ENCODE results near the gene REXO4. TPM values are rescaled to one million over a fixed set of nuclear protein-coding genes. Genes with fewer than 3 reads are reported as not detected.
"Not testable (repeated sequence)": the region's sequence is repeated elsewhere in the genome, so short reads cannot be mapped to it uniquely, and the experiment has no call there.

The REXO4 gene
- total and polyA plus RNA-seq, 5 donors from 2014 or later, result 9.8 to 19.4 (median 16.3) TPM

- Histone ChIP-seq H3K27me3 (ENCODE audit: control insufficient read depth, insufficient read depth, low read length) (no peaks in the 10 kb centered on the region), H3K27ac (ENCODE audit: insufficient read depth, low read length, poor library complexity, severe bottlenecking) (no peak overlapping the region), H3K36me3 (ENCODE audit: control insufficient read depth, insufficient read depth, low read length) (no peaks in the 10 kb centered on the region), H3K4me1 (ENCODE audit: control insufficient read depth, insufficient read depth, low read length, poor library complexity, severe bottlenecking) (no peaks in the 10 kb centered on the region), H3K9me3 (ENCODE audit: control insufficient read depth in 2 of 2, low read length in 2 of 2) (no peaks in the 10 kb centered on the region), H3K4me3 (ENCODE audit: low read depth, low read length) (no peak overlapping the region)
- ATAC-seq (ENCODE audit: low read depth in 2 of 2) (no peak), DNase-seq (no peak)
- H3K4me3 Mint-ChIP-seq, result no peak overlapping the region
- H3K9me3 Mint-ChIP-seq, result no peaks in the 10 kb centered on the region
- H3K4me1 Mint-ChIP-seq, result peaks cover 0 to 4% (median 0%) of the 10 kb centered on the region in 4 donors
- H3K27ac Mint-ChIP-seq, result no peak overlapping the region
- peaks cover 4% of the 10 kb centered on the region for H3K27me3 Mint-ChIP-seq
- H3K36me3 Mint-ChIP-seq, result no peaks in the 10 kb centered on the region
Observed at GRCh38 chr9:133397895-133398294, 19.9 kb downstream of the REXO4 start.

DNA sequence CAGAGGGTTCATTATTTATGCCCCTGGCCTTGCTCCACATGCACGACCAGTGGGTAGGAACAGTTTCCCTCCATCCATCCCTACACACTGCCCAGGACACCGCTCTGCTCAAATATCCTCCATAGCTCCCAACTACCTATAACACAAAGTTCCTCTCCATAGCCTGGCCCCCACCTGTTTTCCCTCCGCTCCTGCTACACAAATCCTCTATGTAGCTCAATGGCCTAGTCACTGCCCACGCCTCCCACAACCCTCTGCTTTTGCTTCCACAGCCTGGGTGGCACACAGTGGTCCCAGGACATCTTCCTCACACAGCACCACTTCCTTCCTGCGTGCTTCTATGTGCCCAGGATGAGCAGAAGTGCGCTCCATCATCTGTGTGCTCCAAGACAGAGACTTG lies 20.4 kb downstream of the REXO4 start:
- Mint-ChIP-seq H3K4me1 (peaks cover 0 to 4% (median 0%) of the 10 kb centered on the region in 4 donors), H3K9me3 (no peaks in the 10 kb centered on the region), H3K4me3 (no peak overlapping the region), H3K27ac (peak overlapping the region in 1 of 3 donors; percentile 78), H3K36me3 (no peaks in the 10 kb centered on the region), H3K27me3 (peaks cover 4% of the 10 kb centered on the region)
- no peak overlapping the region for H3K27ac ChIP-seq (ENCODE audit: insufficient read depth, low read length, poor library complexity, severe bottlenecking)
- no peaks in the 10 kb centered on the region for H3K4me1 ChIP-seq (ENCODE audit: control insufficient read depth, insufficient read depth, low read length, poor library complexity, severe bottlenecking)
- ATAC-seq (ENCODE audit: low read depth in 2 of 2) (no peak), DNase-seq (no peak)
- H3K9me3 ChIP-seq (ENCODE audit: control insufficient read depth in 2 of 2, low read length in 2 of 2), result no peaks in the 10 kb centered on the region
- H3K36me3 ChIP-seq (ENCODE audit: control insufficient read depth, insufficient read depth, low read length), result no peaks in the 10 kb centered on the region
- no peaks in the 10 kb centered on the region for H3K27me3 ChIP-seq (ENCODE audit: control insufficient read depth, insufficient read depth, low read length)
- no peak overlapping the region for H3K4me3 ChIP-seq (ENCODE audit: low read depth, low read length)

GRCh38 chr9:133396952-133397351 lies 20.9 kb downstream of the REXO4 start:
- no peak overlapping the region for H3K4me3 ChIP-seq (ENCODE audit: low read depth, low read length)
- H3K4me3 Mint-ChIP-seq, result no peak overlapping the region
- H3K4me1 ChIP-seq (ENCODE audit: control insufficient read depth, insufficient read depth, low read length, poor library complexity, severe bottlenecking), result no peaks in the 10 kb centered on the region
- no peak overlapping the region for H3K27ac Mint-ChIP-seq
- ATAC-seq (ENCODE audit: low read depth in 2 of 2) (no peak), DNase-seq (no peak)
- no peaks in the 10 kb centered on the region for H3K36me3 ChIP-seq (ENCODE audit: control insufficient read depth, insufficient read depth, low read length)
- H3K27me3 ChIP-seq (ENCODE audit: control insufficient read depth, insufficient read depth, low read length), result no peaks in the 10 kb centered on the region
- no peak overlapping the region for H3K27ac ChIP-seq (ENCODE audit: insufficient read depth, low read length, poor library complexity, severe bottlenecking)
- no peaks in the 10 kb centered on the region for H3K36me3 Mint-ChIP-seq
- no peaks in the 10 kb centered on the region for H3K9me3 Mint-ChIP-seq
- peaks cover 4% of the 10 kb centered on the region for H3K27me3 Mint-ChIP-seq
- H3K9me3 ChIP-seq (ENCODE audit: control insufficient read depth in 2 of 2, low read length in 2 of 2), result no peaks in the 10 kb centered on the region
- peaks cover 0 to 4% (median 0%) of the 10 kb centered on the region in 4 donors for H3K4me1 Mint-ChIP-seq

GRCh38 chr9:133394687-133395271 lies 23.0 kb downstream of the REXO4 start:
- Histone ChIP-seq H3K4me1 (ENCODE audit: control insufficient read depth, insufficient read depth, low read length, poor library complexity, severe bottlenecking) (no peaks in the 10 kb centered on the region), H3K27ac (ENCODE audit: insufficient read depth, low read length, poor library complexity, severe bottlenecking) (no peak overlapping the region), H3K4me3 (ENCODE audit: low read depth, low read length) (no peak overlapping the region), H3K27me3 (ENCODE audit: control insufficient read depth, insufficient read depth, low read length) (no peaks in the 10 kb centered on the region), H3K36me3 (ENCODE audit: control insufficient read depth, insufficient read depth, low read length) (no peaks in the 10 kb centered on the region), H3K9me3 (ENCODE audit: control insufficient read depth in 2 of 2, low read length in 2 of 2) (no peaks in the 10 kb centered on the region)
- ATAC-seq (ENCODE audit: low read depth in 2 of 2) (no peak), DNase-seq (no peak)
- no peak overlapping the region for H3K27ac Mint-ChIP-seq
- peaks cover 4% of the 10 kb centered on the region for H3K27me3 Mint-ChIP-seq
- no peaks in the 10 kb centered on the region for H3K36me3 Mint-ChIP-seq
- H3K9me3 Mint-ChIP-seq, result no peaks in the 10 kb centered on the region
- peaks cover 0 to 4% (median 0%) of the 10 kb centered on the region in 4 donors for H3K4me1 Mint-ChIP-seq
- no peak overlapping the region for H3K4me3 Mint-ChIP-seq

DNA sequence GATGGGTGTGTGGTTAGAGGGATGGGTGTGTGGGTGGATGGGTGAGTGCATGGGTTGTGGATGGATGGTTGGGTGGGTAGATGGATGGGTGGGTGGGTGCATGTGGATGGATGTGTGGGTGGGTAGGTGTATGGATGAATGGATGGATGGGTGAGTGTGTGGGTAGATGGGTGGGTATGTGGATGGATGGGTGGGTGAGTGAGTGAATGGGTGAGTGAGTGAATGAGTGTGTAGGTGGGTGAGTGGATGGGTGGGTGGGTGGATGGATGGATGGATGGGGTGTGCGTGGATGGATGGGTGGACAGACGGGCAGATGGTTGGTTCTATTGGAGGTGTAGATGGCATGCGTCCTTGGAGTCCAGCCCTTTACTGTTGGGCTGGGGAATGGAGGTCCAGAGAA lies 24.4 kb downstream of the REXO4 start:
- H3K27me3 Mint-ChIP-seq, result peaks cover 4% of the 10 kb centered on the region
- no peak overlapping the region for H3K4me3 Mint-ChIP-seq
- no peak overlapping the region for H3K27ac ChIP-seq (ENCODE audit: insufficient read depth, low read length, poor library complexity, severe bottlenecking)
- H3K9me3 ChIP-seq (ENCODE audit: control insufficient read depth in 2 of 2, low read length in 2 of 2), result no peaks in the 10 kb centered on the region
- peaks cover 0 to 1% (median 0%) of the 10 kb centered on the region in 7 donors for H3K9me3 Mint-ChIP-seq
- H3K36me3 Mint-ChIP-seq, result no peaks in the 10 kb centered on the region
- H3K4me1 ChIP-seq (ENCODE audit: control insufficient read depth, insufficient read depth, low read length, poor library complexity, severe bottlenecking), result no peaks in the 10 kb centered on the region
- H3K4me1 Mint-ChIP-seq, result peaks cover 0 to 4% (median 0%) of the 10 kb centered on the region in 4 donors
- no peaks in the 10 kb centered on the region for H3K27me3 ChIP-seq (ENCODE audit: control insufficient read depth, insufficient read depth, low read length)
- no peak overlapping the region for H3K27ac Mint-ChIP-seq
- H3K4me3 ChIP-seq (ENCODE audit: low read depth, low read length), result no peak overlapping the region
- no peaks in the 10 kb centered on the region for H3K36me3 ChIP-seq (ENCODE audit: control insufficient read depth, insufficient read depth, low read length)
- DNase-seq (no peak), ATAC-seq (ENCODE audit: low read depth in 2 of 2) (no peak)

DNA sequence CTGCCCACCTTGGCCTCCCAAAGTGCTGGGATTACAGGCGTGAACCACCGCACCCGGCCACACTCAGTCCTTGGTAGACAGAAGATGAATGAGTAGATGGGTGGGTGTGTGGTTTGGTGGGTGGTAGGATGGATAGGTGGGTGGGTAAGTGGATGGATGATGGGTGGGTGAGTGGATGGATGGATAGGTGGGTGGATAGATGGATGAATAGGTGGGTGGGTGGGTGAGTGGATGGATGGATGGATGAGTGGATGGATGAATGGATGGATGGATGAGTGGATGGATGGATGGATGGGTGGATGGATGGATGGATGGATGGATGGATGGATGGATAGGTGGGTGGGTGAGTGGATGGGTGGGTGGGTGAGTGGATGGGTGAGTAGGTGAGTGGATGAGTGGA lies 25.5 kb downstream of the REXO4 start:
- H3K27me3 ChIP-seq (ENCODE audit: control insufficient read depth, insufficient read depth, low read length); H3K36me3 ChIP-seq (ENCODE audit: control insufficient read depth, insufficient read depth, low read length); H3K27me3 Mint-ChIP-seq; H3K4me3 Mint-ChIP-seq; H3K9me3 Mint-ChIP-seq; H3K4me1 Mint-ChIP-seq; H3K4me1 ChIP-seq (ENCODE audit: control insufficient read depth, insufficient read depth, low read length, poor library complexity, severe bottlenecking); ATAC-seq (ENCODE audit: low read depth in 2 of 2); DNase-seq; H3K27ac ChIP-seq (ENCODE audit: insufficient read depth, low read length, poor library complexity, severe bottlenecking); H3K36me3 Mint-ChIP-seq; H3K9me3 ChIP-seq (ENCODE audit: control insufficient read depth in 2 of 2, low read length in 2 of 2); H3K4me3 ChIP-seq (ENCODE audit: low read depth, low read length); H3K27ac Mint-ChIP-seq: not testable (repeated sequence)

- not testable (repeated sequence) for H3K36me3 Mint-ChIP-seq; DNase-seq; H3K36me3 ChIP-seq (ENCODE audit: control insufficient read depth, insufficient read depth, low read length); H3K4me1 ChIP-seq (ENCODE audit: control insufficient read depth, insufficient read depth, low read length, poor library complexity, severe bottlenecking); H3K27ac ChIP-seq (ENCODE audit: insufficient read depth, low read length, poor library complexity, severe bottlenecking); H3K4me1 Mint-ChIP-seq; ATAC-seq (ENCODE audit: low read depth in 2 of 2); H3K9me3 ChIP-seq (ENCODE audit: control insufficient read depth in 2 of 2, low read length in 2 of 2); H3K4me3 Mint-ChIP-seq; H3K27ac Mint-ChIP-seq; H3K4me3 ChIP-seq (ENCODE audit: low read depth, low read length); H3K9me3 Mint-ChIP-seq; H3K27me3 Mint-ChIP-seq; H3K27me3 ChIP-seq (ENCODE audit: control insufficient read depth, insufficient read depth, low read length)
Observed at GRCh38 chr9:133391449-133391848, 26.4 kb downstream of the REXO4 start.

GRCh38 chr9:133390713-133391112 lies 27.1 kb downstream of the REXO4 start:
- DNase-seq (no peak), ATAC-seq (ENCODE audit: low read depth in 2 of 2) (no peak)
- Mint-ChIP-seq H3K36me3 (no peaks in the 10 kb centered on the region), H3K27ac (no peak overlapping the region), H3K4me1 (no peaks in the 10 kb centered on the region), H3K9me3 (peaks cover 0 to 1% (median 0%) of the 10 kb centered on the region in 7 donors), H3K4me3 (no peak overlapping the region), H3K27me3 (peaks cover 4% of the 10 kb centered on the region)
- Histone ChIP-seq H3K27ac (ENCODE audit: insufficient read depth, low read length, poor library complexity, severe bottlenecking) (no peak overlapping the region), H3K4me1 (ENCODE audit: control insufficient read depth, insufficient read depth, low read length, poor library complexity, severe bottlenecking) (no peaks in the 10 kb centered on the region), H3K27me3 (ENCODE audit: control insufficient read depth, insufficient read depth, low read length) (no peaks in the 10 kb centered on the region), H3K36me3 (ENCODE audit: control insufficient read depth, insufficient read depth, low read length) (no peaks in the 10 kb centered on the region), H3K9me3 (ENCODE audit: control insufficient read depth in 2 of 2, low read length in 2 of 2) (no peaks in the 10 kb centered on the region), H3K4me3 (ENCODE audit: low read depth, low read length) (no peak overlapping the region)

Measured in CD4-positive, CD25-positive, alpha-beta regulatory T cell (primary cell).